GM19438 (cell line): ENCODE data around the gene RALGPS1.

Source experiments
- ATAC-seq: cut with Tn5 transposase; IDR thresholded peaks from one replicate; pipeline ENCODE4 v1.9.1; 2021; ENCODE audit warnings: low read depth; ENCODE audit not compliant: unreplicated experiment

RALGPS1 gene

DNA sequence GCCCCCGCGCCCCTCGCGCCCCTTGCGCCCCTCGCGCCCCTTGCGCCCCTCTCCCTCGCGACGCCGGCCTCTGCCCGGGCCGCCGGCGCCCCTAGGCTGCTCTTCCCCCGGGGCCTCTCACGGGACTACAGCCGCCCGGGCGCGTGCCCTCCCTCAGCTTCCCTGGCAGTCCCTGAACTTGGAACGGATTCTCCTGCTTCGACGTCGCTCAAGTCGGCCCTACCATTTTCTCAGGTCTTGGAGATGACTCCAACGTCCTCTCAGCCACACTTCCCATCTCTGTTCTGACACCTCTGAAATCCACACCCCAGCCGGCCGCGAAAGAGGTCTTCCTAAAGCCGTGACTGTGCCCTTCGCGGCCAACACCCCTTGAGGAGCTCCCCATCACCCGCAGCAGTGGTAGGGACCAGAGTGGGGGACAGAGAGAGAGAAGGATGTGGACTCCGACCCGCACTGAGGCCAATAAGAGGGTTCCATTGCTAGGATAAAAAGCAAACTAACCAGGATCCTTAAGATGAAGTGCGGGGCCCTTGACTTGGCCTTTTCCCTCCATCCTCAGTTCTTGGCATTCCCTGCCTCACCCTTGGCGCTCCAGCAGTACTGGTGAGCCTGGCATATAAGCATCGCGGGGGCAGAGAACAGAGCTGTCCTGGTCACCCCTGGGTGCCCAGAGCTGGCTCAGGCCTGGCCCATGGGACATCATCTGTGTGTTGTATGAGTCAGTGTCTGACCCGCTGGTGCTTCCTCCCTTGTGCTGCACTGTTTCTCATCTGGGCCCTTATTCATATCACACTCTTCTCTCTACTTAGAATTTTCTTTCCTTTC, 311.4 kb downstream of the RALGPS1 start:
- no peak for ATAC-seq

DNA sequence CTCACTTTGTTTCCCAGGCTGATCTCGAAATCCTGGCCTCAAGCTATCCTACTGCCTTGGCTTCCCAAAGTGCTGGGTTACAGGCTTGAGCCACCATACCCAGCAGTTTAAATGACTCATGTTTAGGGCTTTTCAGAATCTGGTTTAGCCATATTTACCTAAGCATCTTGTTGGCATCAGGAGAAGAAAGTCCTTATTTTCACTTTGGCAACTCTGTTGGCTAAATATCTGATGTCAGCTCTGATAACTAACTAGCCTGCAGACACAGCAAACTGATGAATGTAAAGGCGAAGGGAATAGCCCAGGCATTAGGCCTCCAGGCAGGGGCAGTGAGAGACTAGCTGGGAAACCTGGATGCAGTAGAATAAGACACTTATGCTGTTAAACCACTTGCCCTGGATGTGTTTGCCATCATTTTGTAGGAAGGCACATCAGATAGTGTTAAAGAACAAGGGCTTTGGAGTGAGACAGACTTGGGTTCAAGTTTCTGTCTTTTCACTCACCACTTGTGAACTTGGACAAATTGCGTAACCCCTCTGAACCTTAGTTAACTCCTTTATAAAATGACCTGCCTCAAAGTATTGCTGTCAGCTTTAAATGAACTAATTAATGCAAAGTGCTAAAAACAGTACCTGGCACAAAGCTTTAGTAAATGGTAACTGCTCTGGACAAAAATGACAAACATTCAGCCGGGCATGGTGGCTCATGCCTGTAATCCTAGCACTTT, 315.3 kb downstream of the RALGPS1 start:
- no peak for ATAC-seq

DNA sequence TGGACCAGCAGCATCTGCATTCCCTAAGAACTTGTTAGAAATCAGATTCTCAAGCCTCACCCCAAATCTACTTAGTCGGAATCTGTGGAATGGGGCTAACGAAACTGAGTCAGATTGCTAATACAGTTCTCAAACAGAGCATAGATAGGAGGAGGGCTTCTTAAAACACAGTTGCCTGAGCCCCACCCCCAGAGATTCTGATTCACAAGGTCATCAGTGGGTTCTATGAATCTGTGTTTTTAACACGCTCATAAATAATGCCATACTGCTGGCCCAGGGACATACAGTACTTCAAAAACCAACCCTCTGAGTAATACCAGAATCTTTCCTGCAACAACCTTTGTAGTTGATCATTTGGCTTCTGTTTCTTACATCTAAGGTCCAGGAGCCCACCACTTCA, 317.1 kb downstream of the RALGPS1 start:
- ATAC-seq, result no peak

DNA sequence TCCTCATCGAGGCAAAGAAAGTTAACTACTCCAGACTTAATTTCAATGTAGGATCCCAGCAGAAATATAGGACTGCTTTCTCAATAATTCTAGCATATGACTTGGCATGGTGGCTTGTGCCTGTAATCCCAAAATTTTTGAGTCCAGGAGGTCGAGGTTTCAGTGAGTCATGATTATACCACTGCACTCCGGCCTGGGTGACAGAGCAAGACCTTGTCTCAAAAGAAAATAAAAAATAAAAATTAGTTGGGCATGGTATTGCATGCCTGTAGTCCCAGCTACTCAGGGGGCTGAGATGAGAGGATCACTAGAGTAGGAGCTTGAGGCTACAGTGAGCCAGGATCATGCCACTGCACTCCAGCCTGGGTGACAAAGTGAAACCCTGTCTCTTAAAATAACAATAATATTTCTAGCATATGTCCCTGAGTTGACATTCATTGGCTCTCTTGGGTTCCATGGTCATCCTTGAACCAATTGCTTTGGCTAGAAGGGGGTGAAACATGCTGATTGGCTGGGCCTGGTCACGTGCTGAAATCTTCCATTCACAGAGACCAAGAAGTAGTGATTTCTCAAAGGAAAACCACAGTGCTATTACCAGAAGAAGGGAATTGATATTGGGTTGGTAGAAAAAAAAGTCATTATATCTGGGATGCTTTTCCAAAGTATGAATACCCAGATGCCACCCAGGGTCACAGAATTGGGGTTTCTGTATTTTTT, 318.4 kb downstream of the RALGPS1 start:
- no peak for ATAC-seq

DNA sequence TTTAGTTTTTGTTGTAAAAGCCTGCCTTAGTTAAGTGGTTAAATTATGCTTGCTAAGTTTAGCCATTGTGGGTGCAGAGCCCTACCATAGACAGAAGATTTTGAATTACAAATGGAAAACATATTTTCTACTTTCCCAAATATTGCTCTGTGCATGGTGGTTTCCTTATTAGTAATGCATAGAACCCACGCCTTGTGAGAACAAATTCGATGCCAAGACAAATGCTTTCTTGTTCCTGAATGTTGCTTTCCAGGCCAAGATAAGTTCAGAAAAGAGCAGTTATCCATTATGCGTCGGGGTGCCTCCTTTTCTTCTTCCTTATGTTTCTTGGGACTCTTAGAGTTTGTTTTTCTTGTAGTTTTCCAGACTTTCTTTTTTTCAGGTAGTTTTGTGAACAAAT, 319.0 kb downstream of the RALGPS1 start:
- ATAC-seq, result no peak

DNA sequence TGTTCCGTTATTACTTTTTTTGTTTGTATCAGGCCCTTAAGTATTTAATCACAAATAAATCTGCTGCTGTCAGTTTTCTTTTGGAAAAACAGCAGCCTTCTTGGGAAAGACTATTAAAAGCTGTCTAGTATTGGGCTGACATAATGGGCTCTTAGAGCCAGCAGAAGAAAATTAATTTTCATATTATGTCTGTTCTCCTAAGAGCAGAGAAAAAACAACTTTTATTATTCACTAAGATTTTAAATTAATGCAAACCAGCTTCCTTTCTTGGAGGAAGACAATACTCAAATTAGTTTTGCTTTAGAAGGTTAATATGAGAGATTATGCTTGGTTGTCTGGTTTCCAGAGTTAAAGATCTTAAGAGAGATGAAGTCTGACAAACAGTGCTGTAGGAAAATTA, 319.4 kb downstream of the RALGPS1 start:
- ATAC-seq, result no peak

DNA sequence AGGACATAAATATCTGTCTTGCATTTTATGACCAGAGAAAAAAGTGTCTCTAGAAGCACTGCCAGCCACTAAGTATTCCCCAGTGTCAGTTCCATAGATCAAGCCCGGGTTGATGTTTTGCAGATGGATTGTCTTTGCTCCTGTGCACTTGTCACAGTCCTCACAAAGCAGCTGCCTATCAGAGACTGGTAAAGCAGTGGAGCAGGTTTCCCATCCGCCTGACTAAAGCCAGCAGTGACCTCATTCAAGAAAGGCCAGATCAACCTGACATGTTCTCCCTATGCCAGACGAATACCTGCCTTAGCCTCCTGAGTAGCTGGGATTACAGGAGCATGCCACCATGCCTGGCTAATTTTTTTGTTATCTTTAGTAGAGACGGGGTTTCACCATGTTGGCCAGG, 323.2 kb downstream of the RALGPS1 start:
- ATAC-seq, result no peak

DNA sequence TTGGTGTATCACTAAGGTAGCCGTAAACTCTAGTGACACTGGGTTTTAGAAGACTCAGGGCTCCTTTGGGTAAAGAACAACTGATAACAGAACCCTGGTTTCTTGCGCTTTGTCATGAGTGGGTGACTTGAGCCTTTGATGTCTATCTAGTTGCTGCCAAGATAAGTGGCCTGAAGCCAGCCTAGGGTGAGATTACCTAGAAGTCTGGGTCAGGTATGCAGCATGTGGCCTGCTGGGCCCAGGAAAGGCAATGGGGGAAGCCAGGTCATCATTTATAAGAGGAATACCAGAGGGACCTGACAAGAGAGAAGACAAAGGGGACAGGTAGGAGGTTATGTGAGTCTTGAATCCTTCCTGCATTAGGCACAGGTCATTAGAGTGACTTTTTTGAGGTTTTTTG, 326.8 kb downstream of the RALGPS1 start:
- ATAC-seq, result no peak

DNA sequence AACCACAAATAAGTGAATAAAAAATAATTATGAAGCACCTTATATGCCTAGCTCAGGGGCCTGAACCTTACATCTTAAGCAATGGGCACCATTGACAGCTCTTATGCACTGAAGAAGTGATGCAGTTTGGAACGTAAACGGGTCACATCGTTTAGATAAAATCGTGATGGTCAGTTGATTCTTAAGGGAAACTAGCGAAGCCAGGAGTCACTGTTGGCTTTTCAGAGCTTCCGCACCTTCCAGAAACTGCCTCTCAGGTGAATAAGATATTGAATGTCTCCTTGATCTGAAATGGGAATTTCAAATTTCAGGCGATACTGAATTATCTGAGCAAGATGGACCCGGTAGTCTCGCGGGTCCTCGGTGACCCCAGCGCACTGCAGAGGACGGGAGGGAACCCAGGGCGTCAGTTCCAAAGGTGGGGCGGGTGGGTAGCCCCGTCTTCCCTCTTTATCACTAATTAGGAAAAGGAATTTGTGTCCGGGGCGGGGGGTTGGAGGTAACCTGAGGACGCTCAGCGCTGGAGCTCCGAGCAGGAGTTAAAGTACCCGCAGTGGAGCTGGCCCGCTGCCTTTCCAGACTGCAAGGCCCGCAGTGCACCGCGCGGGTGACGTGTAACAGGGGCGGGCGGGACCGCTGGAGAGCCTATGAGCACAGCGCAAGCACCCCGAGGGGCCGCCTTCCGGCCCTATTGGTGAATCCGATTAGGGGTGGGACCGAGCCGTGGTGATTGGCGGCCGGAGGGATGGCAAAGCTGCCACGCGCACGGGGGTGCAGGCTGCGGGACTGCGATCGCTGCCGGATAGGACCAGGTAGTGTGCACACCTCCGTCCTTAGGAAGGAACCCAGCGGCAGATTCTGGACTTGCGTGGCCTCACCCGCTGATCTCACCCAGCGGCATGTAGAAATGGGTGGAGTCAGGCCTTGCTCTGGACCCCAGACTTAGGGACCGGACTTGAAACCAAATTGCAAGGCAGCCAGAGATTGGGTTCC, 330.3 kb downstream of the RALGPS1 start:
- peak; percentile 100 for ATAC-seq

DNA sequence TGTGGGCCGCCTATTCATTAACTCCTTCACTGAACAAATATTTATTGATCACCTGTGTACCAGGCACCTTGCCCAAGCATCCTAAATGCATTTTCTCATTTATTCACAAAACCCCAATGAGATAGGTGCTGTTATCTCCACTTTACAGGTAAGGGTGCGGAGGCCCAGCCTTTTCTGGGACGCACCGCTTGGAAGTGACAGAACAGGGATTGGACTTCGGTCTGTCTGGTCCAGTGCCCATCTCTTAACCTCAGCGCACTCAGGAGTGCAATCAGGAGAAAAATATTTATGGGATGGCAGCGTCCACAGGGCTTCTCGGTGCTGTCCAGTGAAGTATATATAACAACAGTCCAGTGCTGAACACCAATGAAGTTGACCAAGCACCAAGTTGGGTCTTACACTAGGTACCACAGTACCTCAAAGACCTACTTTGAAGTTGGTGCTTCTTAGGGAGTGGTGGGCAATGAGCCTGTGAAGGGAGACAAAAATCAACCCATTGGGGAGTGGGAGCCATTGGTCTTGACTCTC, 331.1 kb downstream of the RALGPS1 start:
- ATAC-seq, result no peak

DNA sequence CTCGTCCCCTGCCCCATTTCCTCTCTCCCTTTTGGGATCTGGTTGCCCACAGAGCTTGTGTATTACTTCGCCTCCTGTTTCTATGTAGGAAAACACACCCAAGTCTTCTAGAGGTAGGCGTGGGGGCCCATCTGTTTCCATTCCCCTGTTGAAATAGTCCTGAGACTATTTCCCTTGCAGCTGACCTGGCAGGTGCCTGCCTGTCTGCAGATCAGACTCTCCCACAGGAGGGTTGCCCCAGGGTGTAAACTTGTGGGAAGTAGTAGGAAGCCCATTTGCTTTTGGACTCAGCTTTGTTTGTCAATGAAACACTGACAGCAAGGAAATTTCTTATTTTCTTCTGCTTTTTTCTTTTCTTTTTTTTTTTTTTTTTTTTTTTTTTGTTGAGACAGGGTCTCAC, 333.7 kb downstream of the RALGPS1 start:
- ATAC-seq, result no peak

DNA sequence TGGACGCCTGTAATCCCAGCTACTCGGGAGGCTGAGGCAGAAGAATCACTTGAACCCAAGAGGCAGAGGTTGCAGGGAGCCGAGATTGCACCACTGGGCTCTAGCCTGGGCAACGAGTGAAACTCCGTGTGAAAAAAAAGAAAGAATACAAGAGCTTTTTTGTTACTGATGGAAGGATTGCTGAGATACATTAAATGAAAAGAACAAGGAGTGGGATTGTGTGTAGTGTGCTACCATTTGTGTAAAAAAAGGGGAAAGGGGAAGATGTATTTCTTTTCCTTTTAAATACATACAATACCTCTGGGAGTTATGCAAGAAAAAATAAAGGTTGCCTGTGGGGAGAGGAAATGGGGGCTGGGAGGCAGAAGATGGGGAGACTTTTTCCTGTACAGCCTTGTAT, 335.3 kb downstream of the RALGPS1 start:
- no peak for ATAC-seq

DNA sequence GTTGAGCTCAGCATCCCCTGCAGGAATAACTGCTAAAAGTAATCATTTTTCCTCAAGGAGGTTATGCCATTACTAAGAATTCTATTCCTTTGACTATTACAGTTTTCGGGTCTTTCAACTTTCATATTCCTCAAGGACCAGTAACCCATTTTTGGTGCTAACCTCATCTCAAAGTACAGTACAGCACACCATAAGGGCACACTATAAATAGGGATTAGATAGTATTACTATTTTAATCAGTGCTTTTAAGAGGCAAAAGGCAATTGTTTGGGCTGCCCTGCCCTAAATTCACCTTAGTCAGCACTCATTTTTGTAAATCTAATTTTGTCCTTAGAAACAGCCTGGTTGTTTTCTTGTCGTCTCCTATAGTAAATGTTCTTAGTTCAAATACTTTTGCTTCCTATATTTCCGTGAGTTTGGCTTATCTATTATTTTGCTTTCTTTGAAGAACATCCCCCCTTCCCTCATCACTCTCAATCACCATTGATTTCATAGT, 336.4 kb downstream of the RALGPS1 start:
- no peak for ATAC-seq

DNA sequence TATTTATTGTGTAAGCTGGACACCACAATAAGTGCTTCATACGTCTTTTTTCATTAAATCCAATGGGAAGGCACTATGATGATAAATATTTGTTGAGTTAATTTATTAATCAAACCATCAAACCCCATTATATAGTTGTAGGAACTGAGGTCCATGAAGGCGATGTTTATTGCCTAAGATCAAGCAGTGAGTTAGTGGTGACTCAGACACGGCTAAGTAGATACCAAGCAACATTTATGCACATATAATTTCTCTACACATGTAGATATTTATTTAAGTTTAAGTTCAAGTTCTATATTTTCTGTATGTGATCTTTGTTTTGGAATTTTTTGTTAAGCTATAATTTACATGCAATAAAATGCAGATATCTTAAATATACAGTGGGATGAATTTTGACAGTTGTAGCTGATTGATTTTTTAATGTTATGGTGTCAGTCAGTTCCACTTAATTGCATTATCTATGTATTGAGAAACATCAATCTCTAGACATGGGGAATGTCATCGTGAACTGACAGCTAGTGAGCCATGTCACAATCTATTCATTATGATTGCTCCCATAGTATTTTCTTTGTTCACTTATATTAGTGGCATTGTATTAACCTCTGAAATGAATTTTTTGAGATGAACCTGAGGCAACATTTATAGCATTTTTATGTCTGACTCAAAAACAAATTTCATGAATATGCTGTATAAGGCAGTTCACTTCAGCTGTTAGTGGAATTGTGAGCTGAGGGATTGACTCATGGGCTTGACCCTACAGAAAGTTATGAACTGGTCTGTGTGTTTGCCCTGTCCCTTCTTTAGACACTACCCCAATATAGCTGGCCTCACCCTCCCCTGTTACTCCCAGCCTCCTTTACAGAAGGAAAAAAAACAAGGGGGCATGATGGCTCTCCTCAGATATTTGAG, 338.1 kb downstream of the RALGPS1 start:
- no peak for ATAC-seq

DNA sequence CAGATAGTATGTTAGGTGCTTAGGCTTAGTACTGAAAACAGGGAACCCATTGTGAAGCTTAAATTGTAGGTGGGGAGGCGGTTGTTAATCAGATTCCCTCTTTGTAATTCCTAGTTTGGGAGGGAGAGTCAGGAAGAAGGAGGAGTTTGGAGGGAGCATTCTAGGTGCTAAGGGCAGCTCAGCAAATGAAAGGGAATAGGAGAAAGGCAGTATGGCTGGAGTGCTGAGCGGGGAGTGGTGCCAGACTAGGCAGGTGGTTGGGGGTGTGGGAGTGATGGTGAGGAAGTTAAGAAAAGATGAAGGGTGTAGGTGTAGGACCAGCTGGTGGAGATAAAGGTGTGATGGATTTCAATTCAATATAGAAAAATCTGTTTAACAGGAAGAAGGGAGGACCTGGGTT, 338.9 kb downstream of the RALGPS1 start:
- ATAC-seq, result no peak

DNA sequence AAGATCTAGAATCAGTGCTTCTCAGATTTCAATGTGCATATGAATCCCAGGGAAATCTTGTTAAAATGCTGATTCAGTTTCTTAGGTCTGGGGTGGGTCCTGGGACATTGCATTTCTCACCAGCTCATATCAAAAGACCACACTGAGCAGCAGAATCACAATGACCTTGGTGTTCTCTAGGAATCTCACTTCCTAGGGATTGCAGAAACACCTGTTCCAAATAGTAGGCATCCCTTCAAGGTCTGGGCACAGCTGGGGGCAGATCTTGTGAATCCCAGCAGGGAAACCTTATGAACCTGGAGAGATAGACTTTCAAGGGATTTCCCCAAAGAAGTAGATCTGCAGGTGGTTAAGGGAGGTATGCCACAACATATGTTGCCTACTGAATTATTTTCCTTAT, 341.1 kb downstream of the RALGPS1 start:
- ATAC-seq, result no peak

DNA sequence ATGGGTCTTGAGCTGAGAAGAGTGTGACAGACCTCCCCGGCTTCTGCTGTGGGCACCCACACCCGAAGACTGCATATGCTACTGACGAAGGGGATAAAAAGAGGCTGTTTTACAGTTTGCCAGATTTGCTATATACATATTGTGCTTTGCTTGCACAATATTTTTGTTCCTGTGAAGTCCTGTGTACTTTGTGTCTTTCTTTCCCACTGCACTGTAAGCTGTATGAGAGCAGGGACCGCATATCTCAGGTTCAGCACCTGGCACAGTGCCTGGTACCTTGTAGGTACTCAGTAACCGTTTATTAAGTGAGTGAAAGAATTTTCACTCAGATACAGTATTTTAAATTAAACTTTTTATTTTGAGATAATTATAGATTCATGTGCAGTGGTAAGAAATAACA, 341.7 kb downstream of the RALGPS1 start:
- ATAC-seq, result no peak

DNA sequence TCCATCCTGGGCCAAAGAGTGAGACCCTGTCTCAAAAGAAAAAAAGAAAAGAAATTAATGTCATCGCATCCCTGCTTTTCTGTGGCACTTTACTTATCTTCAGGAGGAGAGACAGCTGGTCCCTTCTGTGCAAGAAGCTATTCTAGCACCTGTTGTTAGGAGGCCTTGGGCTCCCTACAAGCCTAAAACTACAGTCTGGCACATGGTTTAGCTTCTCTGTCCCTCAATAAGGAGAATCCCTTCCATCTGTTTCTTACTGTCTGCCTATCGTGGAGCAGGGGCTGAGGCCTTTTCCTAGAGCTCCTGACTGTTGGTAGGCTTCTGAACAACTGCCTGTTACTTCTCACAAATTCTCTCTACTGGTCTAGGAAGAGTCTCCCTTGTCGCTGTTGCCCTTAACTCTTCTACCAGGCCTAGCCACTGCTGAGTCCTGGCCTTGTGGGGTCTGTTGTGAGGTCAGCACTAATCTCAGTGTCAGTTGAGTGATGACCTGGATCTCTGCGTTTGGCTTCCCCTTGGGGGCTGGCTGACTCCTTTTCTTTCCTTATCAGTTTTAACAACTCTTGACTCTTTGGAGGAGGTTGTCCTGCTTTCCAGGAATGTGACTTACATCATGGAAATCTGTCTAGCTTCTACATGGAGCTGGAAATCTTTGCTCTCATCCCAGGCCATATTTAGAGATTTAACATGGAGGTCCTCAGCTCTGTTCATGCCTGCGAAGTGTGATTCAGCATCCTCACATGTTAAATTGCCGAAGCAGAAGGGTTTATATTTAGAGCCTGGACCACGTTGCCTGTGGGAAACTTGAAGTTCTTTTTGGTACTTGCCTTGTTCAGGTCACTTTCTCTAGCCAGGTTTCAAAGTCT, 344.3 kb downstream of the RALGPS1 start:
- ATAC-seq, result no peak
